GM19372 (cell line): ENCODE data around the gene SIRT5.
A peak's percentile ranks its signal among the peaks of the same experiment; 100 is the strongest.

Experiments
- ATAC-seq: cut with Tn5 transposase; IDR thresholded peaks from one replicate; pipeline ENCODE4 v1.9.1; 2021; ENCODE audit warnings: mild to moderate bottlenecking, low read depth, moderate library complexity; ENCODE audit not compliant: unreplicated experiment

SIRT5 gene

DNA sequence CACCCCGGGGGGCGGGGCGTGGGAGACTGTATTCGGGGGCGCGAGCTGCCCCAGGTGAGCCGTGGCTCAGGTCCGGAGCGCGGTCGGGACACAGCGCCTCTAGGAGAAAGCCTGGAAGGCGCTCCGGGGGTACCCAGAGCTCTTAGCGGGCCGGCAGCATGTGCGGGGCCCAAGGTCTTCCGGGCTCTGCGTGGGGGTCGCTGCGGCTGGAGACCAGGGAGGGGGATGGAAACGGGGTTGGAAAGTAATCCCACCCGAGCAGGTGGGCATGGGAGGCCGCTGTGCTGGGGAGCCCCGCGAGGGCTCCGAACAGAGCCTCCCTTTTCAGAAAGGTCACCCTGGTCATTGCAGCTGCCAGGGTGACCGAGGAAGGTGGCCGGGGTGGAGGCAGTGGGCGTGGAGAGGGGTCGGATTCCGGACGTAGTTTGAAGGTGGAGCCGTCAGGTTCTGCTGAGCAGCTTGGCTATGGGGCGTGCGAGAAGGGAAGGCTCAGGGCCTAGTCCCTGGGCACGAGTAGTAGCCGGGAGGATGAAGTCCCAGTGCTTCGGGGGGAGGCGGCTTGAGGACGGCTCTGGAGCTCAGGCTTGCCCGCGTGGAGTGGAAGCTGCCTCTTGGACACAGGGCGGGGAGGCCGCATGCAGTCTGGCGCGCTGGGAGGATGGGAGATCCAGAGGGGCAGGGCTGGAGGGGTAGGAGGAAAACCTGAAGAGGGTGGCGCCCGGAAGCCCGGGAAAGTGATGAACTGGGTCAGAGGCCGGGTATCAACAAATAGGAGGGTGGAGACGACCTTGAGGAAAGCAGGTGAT, at the start of gene SIRT5:
TSS of gene SIRT5 (plus strand) at position 31 of the 806 bp plus-strand sequence. CDS start 9,510 bp downstream, outside the sequence.
- ATAC-seq = peak; percentile 56

DNA sequence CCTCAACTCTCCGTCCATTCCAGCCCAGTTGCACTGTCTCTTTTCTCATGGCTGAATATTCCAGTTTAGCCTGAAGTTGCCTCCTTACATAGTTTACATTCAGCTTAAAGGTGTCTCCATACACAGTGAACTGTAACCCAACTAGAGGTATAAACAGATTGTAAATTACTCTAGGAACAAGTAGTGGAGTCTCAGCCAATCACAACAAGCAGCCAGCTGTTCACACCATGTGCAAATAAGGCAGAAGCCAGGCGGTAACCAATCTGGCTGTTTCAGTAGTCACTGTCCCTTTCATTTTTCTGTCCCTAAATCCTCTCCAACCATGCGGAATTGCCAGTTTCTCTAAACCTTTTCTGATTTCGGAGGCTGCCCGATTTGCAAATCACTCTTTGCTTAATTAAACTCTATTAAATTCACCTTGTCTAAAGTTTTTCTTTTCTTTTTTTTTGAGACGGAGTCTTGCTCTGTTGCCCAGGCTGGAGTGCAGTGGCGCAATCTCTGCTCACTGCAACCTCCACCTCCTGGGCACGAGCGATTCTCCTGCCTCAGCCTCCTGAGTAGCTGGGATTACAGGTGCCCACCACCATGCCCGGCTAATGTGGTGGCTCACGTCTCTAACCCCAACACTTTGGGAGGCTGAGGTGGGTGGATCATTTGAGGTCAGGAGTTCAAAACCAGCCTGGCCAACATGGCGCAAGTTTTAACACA, 49.4 kb upstream of the SIRT5 start:
- ATAC-seq = no peak

DNA sequence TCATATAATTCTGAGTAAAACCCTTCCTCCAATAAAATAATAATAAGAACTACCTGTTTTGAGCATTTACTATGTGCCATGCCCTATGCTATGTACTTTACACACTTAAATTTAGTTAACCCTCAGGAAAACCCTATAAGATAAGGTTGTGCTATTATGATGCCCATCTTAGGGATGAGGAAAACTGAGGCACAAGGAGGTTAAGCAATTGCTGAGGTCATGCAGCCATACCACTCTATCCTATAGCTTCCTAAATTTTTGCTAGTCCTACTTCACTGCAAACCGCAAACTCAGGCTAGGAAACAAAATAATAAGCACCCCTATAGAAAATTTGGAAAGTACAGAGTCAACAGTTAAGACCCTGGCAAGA, 48.1 kb upstream of the SIRT5 start:
- peak; percentile 12 for ATAC-seq

DNA sequence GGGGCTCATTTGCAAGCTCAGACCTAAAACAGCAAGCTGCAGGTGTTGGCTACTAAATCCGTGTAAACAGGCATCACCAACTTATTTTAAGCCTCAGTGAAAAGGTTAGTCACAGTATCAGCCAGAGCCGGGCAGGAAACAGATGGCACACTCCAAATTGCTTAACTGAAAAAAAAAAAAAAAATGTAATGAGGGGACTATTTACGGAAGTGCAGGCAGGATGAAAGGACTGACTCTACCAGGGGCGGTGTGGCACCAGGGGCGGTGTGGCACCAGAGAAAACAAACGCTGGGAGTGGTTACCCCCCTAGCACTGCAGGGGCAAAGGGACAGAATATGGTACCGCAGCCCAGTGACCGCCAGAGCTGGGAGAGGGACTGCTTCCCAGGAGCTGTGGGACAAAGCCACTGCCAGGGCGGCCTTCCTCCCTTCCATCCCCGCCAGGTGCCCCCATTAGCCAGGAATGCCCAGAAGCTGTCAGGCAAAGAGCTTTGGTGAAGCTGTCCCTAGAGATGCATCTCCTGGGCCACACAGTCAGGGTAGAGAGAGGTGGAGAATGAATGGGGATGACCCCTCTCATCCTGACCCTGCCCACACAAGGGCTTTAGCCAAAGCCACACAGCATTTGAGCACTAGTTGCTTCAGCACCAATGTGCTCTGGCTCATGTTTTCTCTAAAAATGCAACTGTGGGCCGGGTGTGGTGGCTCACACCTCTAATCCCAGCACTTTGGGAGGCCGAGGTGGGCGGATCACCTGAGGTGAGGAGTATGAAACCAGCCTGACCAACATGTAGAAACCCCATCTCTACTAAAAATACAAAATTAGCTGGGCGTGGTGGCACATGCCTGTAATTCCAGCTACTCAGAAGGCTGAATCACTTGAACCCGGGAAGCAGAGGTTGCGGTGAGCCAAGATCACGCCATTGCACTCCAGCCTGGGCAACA, 47.4 kb upstream of the SIRT5 start:
- ATAC-seq = peak; percentile 79

DNA sequence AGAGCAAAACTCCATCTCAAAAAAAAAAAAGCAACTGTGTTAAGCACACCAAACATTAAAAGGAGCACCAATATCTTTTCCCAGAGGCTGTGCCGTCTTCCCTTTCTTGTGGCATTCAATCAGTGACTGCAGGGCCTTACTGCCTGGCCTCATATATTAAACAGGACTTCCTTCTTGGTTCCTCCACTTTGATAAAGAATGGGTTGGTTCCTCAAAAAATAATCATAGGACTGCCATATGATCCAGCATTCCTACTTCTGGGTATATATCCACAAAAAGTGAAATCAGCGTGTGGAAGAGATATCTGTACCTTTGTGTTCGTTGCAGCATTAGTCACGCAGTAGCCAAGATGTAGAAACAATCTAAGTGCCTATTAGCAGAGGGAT, 46.7 kb upstream of the SIRT5 start:
- no peak for ATAC-seq

DNA sequence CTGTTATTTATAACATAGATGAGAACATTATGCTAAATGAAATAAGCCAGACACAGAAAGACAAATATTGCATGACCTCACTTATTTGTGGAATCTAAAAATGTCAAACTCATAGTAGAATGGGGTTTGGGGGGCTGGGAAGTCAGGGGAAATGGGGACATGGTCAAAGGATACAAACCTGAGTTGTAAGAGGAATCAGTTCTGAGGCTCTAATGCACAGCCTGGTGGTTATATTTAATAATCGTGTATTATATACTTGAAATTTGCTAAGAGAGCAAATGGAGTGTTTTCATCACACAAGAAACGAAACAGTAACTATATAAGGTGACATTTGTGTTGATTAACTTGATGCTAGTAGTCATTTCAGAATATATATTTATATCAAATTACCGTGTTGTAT, 46.2 kb upstream of the SIRT5 start:
- no peak for ATAC-seq

DNA sequence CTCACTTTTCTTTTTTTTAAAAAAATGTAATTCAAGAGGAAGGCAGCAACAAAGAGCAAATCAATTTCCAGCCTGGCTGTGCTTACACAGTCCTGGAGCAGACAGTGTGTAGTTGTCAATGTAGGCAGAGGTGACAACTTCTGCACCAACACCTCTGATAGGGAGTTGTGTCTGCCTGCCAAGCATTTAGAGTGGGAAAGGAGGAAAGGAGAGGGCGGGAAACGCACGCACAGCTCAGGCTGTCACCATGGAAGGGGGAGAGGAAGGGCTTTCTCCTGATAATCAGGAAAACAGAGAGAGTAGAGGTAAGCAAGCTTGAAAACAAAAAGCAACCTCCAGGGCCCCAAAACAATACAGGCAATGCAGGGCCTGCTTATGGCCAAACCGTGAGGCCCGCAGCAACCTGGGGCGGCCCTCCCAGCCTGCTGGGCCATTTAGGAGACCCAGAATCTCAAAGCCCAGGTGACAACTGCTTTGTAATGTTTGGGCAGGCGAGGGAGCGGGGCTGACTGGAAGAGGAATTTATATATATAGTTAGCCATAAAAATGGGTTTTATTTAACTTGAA, 45.5 kb upstream of the SIRT5 start:
- no peak for ATAC-seq

DNA sequence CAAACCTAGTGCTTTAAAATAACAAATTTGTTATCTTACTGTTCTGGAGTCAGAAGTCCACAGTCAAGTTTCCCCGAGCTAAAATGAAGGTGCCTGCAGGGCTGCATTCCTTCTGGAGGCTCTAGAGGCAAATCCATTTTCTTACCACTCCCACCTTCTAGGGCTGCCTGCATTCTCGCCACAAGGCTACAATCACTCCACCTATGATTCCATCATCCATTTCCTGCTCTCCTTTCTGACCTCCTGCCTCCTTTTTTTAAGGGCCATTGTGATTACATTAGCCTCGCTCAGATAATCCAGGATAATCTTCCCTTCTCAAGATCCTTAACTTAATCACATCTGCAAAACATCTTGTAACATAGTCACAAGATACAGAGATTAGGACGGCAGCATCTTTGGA, 42.4 kb upstream of the SIRT5 start:
- no peak for ATAC-seq

DNA sequence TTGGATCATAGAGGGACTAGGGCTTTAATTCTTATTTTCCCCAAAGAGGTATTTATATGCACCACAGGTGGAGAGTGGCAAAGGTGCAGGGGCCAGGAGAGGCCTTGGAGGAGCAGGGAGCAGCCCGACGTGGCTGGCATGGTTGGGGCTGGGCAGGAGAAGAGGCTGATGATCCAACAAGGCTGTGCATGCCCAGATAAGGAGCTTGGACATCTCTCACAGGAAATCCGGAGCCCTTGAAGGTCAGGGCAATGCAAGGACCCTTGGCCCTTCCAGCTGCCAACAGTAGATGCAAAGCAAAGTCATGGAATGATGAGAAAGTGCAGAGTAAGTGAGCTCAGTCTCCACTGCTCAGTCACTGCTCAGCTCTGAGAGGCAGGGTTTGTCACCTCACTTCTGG, 39.9 kb upstream of the SIRT5 start:
- no peak for ATAC-seq

DNA sequence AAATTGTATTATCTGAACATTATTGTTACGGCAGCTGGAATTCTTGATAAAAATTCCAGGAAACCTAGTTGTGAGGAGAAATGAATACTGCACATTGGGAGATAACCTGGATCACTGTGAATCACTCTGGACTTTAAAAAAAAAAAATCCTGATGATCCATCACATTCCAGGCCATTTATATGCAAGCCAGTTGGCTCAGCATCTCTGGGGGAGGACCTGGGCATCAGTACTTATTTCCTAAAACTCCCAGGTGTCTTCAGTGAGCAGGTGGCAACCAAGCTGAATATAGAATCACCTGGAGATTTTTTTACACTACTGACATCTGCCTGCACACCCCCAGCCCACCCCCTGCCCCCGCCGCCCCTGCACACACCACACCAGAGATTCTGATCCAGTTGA, 39.1 kb upstream of the SIRT5 start:
- ATAC-seq = no peak

DNA sequence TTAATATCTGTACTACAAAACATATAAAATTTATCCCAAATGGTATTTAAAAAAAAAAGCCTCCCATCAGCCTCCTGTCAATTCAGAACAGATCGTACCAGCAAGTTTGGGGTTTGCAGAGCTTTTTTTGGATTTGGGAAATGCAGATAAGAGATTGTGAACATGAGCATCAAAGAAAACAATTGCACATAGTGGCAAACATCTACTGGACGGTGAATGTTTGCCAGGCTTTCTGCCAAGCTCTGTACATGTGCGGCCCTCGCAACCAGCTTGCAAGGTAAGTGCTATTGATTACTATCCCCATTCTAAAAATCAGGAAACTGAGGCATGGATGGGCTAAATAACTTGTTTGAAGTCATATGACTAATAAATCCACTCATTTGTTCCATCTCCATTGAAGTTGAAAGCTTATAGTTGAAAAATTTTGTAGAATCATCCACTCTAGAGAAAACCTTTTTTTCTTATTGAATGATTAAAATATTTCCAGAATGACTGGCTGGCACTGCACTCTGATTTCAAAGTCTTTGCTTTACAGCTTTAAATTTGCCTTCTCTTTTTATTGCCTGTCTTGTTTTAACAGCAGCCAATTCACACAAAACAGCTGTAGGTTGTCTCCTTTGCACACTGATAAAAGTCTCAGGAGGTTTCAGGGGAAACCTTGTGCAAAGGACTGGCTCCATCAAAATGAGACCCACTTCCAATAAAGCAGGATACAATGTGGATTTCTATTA, 37.4 kb upstream of the SIRT5 start:
- no peak for ATAC-seq

DNA sequence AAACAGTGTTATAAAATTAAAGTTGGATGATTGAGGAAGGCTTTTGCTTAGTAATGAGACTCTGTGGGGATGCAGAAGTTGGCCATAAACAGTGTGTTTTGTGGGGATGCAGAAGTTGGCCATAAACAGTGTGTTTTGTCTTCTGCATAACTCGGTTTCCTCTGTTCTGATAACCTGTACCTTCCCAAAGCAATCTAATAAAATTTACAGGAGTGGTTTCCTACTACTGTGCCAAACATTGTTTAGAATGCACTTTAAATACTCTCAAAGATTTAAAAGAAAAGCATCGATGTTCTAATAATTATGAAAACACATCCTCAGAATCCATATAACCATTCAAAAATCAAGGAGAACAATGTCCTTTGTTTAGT, 36.9 kb upstream of the SIRT5 start:
- no peak for ATAC-seq

DNA sequence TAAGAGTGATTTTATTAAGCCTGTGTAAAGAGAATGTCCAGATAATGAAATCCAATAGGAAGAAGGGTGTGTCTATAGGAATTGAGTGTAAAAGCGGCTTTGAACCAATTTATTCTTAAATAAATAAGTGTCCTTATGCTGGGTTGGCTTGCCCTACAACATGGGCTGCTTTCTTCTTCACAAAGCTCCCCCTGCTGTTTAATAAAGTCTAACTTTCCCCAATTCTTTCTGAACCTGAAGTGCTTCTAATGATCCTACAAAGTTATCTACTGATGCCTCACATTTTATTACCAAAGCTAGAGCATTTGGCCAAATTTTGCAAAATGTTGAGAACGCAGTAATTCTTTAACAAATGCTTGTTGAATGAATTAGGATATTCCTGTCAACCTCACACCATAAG, 36.3 kb upstream of the SIRT5 start:
- no peak for ATAC-seq

DNA sequence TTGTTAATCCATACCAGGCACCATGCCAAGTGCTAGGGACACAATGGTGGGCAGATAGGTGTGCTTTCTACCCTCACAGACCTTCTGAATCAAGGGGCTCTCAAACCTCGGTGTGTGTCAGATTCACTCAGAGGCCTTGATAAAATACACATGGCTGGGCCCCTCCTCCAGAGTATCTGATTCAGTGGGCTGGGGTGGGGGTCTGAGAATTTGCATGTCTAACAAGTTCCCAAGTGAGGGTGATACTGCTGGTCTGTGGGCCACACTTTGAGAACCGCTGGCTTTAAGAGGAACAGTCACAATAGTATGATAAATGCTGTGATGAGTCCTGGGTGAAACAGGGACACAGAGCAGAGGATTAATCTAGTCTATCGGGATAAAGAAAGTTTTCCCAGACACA, 35.8 kb upstream of the SIRT5 start:
- ATAC-seq = no peak

DNA sequence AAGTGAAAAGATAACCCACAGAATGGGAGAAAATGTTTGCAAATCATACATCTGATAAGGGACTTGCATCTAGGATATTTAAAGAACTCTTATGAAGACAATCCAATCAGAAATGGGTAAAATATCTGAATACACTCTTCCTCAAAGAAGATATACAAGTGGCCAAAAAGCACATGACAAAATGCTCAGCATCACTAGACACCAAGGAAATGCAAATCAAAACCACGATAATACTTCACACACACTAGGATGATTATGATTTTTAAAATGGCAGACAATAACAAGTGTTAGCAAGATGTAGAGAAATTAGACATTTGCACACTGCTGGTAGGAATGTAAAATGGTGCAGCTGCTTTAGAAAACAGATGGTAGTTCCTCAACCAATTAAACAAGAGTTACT, 34.8 kb upstream of the SIRT5 start:
- ATAC-seq = no peak

DNA sequence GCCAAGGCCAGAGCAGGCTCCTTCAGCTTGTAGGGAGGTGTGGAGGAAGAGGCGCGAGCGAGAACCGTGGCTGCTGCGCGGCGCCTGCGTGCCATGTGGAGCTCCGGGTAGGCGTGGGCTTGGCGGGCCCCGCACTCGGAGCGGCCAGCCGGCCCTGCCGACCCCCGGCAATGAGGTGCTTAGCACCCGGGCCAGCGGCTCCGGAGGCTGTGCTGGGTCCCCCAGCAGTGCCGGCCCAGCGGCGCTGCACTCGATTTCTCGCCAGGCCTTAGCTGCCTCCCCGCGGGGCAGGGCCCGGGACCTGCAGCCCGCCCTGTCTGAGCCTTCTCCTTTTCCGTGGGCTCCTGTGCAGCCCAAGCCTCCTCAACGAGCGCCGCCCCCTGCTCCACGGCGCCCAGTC, 32.9 kb upstream of the SIRT5 start:
- no peak for ATAC-seq

DNA sequence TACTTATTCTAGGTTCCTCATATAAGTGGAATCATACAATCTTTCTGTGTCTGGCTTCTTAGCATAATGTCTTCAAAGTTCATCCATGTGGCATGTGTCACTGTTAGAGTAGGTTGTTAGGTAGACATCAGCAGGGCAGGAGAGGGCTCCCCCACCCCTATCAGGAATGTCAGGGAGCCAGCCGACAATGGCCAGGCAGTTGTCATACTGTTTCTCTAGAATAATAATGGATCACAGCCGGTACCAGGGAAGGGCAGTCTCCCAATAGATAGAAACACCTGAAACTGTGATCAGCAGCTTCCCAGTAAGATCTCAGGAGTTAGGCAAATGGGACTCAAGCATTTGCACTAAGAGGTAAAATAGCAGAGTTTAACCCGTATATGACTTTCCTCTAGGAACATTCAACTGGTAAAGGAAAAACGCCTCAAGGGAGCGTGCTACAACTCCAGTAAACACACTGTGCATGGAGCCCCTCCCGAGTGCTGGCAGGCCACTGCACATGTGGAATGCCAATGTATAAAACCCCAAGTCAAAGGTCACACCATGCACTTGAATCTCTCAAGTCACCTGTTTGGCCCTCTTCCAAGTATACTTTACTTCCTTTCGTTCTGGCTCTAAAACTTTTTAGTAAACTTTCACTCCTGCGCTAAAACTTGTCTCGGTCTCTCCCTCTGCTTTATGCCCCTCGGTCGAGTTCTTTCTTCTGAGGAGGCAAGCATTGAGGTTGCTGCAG, 29.8 kb upstream of the SIRT5 start:
- no peak for ATAC-seq

DNA sequence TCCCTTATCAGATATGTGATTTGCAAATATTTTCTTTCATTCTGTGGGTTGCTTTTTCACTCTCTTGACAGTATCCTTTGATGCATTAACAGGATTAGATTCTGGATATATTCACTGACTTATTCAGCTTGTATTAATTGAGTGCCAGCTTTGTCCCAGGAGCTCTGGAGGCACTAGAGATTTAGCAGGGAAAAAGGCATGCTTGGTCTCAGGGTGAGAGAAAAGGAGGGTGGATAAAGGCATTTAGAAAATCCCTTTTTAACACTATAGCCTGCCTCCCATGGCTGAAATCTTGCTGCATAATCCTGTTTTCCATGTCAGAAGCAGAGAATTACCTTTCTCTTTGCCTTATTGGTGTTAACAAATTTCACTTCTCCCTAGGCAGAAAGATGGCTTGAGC, 28.5 kb upstream of the SIRT5 start:
- no peak for ATAC-seq

DNA sequence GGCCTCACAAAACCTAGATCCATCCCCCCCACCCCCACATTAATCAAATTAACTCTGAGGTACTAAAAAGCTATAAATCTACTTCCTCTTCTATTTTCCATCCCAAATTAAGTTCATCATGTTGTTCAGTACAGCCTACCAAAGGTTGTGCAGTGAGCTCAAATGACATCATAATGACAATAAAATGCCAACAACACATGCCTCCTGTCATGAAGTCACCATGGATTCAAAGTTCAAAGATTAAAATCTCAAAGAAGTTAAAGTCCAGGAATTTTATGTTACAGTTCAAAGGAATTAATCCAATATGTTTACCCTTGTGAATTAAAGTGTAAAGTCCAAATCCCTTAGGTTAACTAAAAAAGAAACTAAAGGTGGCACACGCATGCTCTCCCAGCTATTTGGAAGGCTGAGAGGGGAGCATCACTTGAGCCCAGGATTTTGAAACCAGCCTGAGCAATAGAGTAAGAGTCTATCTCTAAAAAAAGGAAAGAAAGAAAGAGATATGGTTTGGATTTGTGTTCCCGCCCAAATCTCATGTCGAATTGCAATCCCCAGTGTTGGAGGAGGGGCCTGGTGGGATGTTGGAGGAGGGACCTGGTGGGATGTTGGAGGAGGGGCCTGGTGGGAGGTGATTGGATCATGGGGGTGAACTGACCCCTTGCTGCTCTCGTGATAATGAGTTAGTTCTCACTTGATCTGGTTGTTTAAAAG, 25.7 kb upstream of the SIRT5 start:
- no peak for ATAC-seq
